GM18909 (cell line): ENCODE data around the gene EHMT1.

ENCODE experiments used
- ATAC-seq: cut with Tn5 transposase; IDR thresholded peaks from one replicate; pipeline ENCODE4 v1.9.1; 2021; ENCODE audit warnings: mild to moderate bottlenecking; ENCODE audit not compliant: unreplicated experiment, poor library complexity

The EHMT1 gene

DNA sequence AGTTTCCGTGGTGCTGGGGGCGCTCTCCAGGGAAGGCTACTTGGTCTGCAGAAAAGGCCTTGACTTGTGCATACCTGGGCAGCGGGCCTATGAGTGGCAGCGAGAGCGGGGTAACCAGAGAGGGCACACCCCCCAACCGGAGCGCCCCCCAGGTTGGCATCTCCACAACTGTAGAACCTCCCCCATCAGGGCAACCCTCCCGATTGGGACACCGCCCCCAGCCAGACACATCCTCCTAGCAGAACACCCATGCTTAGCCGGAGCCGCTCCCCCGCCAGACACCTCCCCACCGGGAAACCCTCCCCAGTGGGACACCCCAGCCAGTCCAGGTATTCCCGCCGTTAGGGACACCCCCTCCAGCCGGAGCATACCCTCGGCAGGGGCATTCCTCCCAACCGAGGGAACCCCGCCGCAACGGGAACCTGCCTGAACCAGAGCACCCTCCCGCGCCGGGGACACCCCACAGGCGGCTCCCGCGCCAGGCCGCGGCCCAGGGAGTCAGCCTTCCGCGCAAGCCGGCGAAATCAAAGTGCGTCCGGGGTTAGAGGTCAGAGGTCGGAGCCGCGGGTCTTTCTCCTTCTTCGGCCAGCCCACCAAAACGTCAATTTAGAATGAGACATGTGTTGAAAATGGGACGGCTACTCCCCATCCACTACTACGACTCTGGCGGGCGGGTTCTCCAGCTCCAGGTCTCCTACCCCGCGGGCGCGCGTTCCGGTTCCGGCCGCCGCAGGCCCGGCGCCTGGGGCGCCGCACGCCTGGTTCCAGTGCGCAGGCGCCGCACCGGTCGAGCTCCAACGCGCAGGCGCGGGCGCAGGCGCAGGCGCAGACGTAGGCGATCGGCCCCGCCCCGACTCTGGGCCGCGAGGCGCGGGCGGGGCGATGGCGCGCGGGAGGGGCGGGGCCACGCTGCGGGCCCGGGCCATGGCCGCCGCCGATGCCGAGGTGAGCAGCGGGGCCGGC lies at the start of gene EHMT1:
Gene EHMT1, plus strand, starts transcription at position 901 of the 963 bp plus-strand sequence. Its CDS starts 24 bp downstream, at position 925.
- ATAC-seq, result peak; percentile 73

DNA sequence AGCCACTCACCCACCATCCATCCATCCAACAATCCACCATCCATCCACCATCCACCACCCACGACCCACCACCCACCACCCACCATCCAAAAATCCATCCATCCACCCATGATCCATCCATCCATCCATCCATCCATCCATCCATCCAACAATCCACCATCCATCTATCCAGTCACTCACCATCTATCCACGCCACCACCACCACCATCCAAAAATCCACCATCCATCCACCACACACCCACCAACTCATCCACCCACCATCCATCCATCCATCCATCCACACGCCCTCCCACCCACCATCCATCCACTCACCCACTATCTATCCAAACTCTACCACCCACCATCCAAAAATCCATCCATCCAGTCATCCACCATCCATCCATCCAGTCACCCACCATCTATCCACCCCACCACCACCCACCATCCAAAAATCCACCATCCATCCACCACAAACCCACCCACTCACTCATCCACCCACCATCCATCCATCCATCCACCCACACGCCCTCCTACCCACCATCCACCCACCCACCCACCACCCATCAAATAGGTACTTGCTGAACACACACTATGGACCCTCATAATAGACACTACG lies 49.1 kb upstream of the EHMT1 start:
- no peak for ATAC-seq

DNA sequence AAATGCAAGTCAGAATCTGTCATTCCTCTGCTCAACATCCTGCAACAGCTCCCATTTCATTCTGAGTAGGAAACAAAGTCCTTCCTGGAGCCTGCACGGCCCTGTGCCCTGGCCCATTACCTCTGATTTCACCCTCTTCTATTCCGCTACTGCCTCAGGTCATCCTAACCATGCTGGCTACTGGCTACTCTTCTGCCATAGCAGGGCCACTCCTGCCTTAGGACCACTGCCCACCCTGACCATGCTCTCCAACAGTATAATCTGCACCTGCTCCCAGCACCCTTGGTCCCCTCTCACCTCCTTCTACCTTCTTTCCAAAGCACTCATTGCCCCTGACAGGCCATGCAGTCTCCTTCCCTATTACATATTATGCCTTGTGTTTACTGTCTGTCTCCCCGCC lies 48.2 kb upstream of the EHMT1 start:
- no peak for ATAC-seq

DNA sequence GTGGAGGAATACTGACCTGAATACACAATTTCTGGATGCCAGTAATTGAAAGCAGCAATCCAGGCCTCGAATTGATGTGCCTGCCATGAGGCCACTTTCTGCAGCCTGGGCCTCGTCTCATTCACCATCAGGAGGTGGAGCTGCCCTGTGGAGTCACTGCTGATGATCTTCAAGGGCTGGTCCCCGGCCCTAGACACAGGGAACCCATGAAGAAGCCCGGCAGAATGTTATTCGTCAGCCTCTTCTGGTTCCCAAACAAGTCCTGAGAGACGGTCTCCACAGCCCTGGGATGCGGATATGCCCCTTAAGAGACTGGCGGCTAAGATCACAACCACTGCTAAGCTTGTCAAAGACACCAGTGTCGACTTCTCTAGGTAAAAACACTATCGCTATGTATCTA lies 44.6 kb upstream of the EHMT1 start:
- no peak for ATAC-seq

DNA sequence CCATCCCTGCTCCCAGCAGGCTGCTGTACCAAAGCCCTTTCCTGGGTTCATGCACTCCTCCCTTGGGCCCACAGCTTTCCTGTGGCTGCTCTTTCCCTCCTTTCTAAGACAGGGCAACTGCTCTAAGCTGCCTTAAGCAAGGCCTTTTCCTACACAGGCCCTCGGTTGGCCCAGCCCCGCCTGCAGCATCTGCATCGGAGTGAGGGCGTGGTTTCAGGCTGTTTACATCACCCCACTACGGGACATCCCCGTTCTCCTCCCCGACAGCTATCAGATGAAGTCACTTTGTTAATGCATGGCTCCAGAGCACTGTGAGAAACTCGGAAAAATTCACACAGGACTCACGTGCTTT lies 43.5 kb upstream of the EHMT1 start:
- no peak for ATAC-seq

DNA sequence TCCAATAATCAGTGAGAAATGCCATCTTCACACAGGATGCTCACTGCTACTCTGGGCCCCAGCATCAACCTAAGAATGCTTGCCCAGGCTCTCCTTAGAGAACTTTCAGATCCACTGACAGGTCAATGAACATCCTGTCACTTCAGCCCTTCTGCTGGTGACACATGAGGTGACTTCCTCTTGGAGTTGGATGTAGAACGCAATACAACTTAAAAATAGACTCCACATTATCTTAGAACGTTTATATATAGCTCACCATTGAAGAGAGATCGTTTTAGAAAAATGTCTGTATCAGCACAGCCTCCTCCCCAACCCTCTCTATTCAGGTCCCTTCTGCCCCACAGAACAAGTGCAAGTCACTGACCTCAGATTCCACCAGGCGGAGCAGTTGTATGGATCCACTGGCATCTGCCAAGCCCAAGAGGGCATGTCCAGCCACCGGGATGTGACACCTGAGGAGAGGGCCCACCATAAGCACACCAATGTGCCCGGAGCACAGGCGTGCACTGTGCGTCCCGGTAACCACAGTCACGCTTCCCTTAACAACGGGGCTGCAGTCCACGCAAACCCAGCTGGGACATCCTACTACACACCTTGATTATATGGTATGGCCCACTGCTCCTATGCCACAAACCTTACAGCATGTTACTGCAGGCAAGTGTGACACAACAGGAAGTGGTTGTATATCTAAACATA lies 42.9 kb upstream of the EHMT1 start:
- no peak for ATAC-seq

DNA sequence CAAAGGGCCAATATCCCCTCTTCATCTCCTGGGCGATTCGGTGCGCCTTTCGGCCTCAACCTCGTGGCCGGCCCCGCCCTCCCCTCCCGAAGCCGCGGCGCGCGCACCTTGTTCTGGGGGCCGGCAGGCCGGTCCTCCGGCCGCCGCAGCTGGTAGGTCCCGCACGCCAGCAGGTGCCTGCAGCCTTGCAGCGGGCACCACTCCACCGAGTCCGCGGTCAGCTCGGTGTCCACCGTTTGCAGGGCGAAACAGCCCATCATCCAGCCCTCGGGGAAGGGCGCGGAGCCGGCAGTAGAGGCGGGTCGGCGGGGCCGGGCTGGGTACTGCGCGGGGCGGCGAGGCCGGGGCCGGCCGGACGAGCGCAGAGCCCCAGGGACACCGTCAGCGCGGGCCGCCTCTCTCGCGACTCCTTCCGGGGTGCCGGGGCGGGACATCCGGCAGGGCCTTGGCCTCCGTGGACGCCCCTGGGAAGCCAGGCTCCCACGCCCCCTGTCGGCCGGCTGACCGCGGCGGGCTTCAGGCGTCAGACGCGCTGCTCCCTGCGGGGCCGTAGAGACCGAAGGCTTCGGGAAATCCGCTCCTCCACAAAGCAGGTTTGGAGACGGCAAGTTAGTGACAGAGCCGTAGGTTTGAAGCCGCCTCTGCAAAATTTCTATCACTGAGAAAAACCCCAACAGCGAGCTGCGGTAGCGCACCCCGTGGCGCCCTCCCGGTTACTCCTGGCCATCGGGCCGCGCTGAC lies 40.1 kb upstream of the EHMT1 start, which contains the start of gene DPH7:
Gene DPH7, minus strand, starts transcription at position 408 of the 741 bp plus-strand sequence. Its CDS starts 148 bp downstream, at position 260.
- ATAC-seq, result peak; percentile 87

DNA sequence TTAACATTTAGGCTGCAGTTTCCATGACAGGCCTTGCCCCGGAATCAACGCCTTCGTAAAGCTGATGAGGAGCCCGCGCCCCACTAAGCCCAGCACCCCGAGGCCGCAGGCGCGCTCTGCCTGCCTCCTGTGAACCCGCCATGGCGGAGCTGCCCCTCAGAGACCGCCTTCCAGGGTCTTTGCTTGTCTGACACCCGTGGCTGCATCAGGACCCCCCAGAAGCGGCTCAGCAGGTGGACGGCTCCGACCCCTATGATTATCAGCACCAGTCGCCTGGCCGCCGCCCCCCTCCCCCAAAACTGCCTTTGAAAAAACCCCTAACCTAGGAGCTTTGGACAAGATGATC lies 39.6 kb upstream of the EHMT1 start:
- ATAC-seq, result no peak

DNA sequence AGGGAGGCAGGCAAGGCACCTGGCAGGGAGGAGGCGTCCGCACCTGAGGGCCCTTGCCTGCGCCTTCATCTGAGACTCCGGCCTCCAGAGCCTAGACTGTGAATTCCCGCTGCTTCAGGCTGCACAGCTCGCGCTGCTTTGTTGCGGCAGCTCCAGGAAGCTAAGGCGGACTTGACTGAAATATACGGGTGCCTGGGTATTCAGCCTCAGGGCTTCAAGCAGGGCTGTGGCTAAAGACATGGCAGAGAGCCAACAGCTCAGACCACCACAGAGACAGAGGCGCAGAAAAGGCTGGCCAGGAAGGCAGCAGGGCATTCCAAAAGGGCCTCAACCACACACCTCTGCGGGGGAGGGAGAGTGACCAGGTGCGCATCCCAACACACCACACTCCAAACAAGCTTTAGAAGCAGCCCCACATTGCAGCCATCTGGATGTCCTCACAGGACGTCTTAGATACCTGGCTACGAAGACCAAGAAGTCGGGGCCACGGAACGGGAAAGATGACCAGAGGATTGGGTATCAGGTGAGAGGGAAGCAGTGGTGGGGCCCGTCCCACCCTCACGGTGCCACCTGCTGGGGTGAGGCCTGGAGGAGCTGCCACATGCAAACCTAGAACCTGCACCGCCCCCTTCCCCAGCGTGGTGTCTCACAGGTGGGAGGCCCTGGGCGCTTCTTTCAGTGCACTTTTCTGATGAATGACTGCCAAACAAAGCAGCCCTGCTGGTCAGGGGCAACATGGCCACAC lies 38.4 kb upstream of the EHMT1 start:
- ATAC-seq, result no peak

DNA sequence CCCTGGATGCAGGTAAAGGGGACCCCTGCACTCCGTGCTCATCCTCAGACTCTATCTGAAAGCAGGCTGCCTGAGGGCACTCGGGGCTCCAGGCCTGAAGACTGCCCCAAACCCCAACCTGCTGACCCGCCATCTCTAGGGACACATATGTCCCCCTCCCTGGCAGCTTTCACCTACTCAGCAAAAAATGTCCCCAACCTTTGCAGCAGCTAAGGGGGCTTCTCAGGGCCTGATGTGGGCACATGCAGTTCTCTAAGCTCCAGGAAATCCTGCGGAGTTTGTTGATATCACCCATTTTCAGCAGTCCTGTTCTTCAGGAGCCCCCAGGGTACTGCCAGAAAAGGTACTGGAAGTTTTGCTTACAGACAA lies 37.9 kb upstream of the EHMT1 start:
- ATAC-seq, result no peak

DNA sequence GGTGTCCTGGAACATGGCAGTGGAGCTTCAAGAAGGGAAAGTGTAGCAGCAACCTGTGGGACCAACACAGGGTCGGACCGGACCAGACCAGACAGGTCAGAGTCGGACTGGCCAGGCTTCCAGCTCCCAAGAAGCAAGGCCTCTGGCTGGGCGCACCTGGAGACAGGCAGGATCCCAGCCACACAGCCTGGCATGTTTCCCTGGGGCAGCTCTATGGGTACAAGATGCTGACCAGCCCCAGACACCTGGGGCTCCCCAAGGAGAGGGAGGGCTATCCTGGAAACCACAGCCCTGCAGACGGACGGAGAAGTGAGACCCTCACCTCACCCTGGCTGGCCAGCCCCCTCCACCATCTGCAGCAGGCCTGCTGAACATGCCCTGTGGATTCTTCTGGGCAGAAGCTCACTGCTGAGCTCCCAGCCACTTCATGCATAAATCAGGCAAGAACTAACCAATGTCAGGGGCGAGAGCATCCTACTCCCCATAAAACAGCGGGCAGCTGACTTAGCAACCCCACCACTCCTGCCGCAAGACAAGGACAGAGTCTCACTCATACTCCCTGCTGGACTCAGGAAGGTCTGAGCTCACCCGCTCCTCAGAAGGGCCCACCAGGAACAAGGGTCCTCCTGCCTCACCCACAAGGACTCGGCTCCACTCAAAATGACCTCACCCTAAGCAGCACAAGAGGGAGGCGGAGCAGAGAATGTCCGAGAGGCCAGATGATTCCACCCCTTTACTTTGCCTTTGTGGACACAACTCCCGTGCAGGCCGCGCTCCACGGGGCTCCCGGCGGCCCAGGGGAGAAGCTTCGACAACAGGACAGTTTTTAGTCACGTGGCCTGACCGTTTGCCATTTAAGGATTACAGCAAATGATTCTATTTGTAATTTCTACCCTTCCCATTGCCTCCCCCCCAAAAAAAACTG lies 37.2 kb upstream of the EHMT1 start:
- ATAC-seq, result no peak

DNA sequence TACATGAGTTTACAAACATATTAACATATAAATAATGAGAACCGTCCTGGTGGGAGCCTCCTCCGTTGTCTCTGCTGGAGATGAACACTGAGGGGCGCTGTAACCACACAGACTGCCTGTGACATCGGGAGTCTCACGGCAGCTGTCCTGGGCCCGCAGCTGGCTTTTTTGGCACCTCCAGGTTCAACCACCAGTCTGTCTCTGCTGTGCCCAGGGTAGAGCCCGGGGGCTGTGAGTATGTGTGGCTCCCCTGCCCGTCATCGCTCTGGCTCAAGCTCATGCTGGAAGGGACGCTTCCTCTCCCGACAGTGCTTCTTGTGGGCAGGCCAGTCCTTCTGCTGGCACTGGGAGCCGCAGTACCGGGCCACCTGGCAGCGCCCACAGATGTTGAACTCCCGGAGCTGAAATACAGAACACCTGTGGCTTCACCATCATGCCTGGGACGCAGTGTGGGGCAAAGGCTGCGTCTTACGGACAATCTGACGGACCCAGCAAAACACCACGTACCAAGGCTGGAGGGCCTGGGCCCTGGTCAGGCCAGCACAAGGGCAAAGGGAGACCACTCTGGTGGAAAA lies 36.4 kb upstream of the EHMT1 start:
- no peak for ATAC-seq

DNA sequence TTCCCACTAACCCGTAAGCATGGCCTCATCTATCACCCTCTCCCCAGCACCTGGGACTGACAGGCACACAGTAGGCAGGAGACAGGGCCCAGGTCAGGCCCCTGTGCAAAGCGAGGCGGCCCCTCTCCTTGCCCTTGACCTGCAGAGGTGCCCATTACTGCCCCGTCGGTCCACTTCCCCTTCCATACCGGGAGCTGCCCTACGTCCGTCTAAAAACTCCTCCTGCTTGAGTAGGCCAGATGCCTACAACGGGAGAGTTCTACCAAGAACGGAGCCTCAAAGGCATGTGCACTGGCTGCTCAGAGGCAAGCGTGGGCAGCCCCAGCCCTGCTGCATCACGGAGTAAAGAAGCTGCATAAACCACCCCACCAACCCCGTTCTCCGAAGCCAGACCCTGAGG lies 35.5 kb upstream of the EHMT1 start:
- no peak for ATAC-seq

DNA sequence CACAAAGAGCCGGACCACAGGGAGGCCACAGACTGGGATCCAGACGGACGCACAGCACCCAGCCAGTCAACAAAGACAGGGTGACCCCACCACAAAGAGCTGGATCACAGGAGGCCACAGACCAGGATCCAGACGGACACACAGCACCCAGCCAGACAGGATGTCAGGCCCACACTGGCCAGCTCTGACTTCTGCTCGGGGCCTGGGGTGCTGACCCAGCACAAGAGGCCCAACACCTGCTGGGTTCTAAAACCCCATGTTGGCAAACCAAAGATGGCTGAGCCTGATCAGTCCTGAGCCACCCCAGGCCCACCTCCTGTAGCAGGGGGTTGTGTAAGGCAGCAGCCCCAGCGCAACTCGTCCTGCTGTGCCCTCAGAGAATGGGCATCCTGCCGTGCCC lies 34.8 kb upstream of the EHMT1 start:
- ATAC-seq, result no peak

DNA sequence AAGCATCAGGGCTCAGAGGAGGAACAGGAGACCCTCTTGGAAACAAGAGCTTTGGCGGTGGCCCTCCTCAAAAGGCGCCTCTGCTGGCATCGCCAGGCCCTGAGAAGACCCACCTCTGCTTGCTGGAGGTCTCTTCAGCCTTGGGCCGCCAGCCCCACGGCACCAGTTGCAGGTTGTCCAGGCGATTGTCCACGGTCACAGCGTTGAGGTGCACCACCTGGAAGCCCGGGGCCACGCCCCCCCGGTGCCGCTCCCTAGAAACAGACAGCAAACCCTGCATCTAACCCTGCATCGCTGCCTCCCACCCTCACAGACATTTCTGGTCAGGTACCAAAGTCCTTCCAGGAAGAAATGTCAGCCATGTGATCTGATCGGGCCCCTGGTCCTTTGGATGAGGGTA lies 32.0 kb upstream of the EHMT1 start:
- ATAC-seq, result no peak

DNA sequence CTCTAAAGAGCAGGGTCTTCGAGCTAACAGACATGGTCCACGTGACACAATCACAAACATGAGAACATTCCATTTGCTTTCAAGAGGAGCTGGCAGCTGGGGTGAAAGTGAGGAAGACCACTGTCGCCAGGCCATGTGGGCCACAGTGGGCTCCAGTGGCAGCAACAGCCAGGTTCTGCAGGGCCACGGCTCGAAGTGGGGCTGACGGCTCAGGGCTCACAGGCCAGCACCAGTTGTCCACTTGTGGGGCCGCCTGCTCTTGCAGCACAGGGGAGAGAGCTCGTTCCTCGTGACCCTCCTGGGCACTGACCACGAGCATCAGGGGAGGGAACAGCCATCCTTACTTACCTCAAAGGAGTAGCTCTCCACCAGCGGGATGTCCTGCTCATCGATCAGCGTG lies 30.5 kb upstream of the EHMT1 start:
- ATAC-seq, result no peak

DNA sequence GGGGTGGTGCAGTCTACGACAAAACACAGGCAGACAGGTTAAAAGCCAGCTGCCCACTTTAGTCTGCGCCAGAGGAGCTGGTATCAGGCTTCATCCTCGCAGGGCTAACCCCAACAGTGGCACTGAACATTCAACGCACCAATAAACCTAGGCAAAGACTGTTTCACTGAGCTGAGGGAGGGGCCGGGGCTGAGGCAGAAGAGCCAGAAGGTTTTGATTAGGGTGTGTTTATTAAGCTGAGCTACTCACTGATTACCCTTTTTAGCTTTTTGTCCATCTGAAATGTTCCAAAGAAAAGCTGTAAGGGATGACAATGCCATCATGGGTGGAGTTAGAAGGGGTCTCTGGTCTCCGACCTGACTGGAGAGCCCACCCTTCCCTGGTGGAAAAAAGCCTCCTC lies 29.9 kb upstream of the EHMT1 start:
- no peak for ATAC-seq

DNA sequence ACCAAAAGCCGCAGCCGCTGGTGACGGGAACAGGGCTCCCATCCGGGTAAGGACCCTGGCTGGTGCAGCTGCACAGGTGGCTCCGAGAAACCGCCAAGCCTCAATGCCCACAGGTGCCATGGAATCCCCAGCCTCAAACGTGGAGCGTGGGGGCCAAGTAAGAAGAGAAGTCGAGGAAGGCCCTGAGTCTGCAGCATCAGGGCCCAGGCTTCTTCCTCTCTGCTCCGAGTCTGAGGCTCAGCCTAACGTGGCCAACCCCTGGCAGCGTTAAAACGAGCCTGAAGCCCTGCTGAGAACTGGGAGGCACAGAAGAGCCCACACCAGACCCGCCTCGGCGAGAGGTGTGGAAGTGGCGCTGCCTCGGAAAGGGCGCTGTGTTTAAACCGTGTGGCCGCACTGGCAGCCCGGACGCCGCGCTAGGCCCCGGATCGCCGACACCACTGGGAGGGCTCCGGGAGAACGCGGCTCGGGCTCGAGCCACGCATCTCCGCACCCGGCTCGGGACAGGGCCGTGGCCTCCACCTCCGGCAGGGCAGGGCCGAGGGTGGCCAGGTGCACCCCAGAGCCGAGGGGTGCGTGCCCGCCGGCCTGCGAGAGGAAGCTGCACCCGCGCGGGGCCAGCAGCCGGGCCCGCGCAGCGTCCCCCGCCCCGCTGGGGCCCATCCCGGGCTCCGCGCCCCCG lies 29.2 kb upstream of the EHMT1 start:
- ATAC-seq, result peak; percentile 10
